Inflammatory macrophage treated with lipopolysaccharide for 4 hours (primary cell): ENCODE results near the gene FMOD.
A peak's percentile ranks its signal among the peaks of the same experiment; 100 is the strongest.

Source experiments
- DNase-seq: peaks from one replicate; pipeline ENCODE4 v3.0.0-alpha.2; 2020

FMOD gene

GRCh38 chr1:203351037-203351625, at the start of gene FMOD:
TSS of gene FMOD (minus strand) at chr1:203351122. CDS start at chr1:203348270, 2,852 bp downstream.
- no peak for DNase-seq

GRCh38 chr1:203396595-203397194, 45.8 kb upstream of the FMOD start:
- no peak for DNase-seq

GRCh38 chr1:203395751-203396150, 44.8 kb upstream of the FMOD start:
- no peak for DNase-seq

GRCh38 chr1:203390298-203390697, 39.4 kb upstream of the FMOD start:
- peak; percentile 31 for DNase-seq

DNA sequence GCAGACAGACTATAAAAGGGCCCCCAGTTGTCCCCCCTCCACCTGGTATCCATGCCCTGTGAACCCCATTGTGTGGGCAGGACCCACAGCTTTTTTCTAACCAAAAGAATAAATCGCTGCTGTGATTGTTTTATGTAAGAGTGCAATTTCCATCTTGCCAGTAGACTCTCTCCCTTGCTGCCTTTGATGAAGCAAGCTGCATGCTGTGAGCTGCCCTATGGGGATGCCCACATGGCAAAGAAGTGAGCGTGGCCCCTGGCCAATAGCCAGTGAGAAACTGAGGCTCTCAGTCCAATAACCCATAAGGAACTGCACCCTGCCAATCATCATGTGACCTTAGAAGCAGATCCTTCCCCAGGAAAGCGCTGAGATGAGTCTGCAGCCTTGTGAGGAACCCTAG, 37.8 kb upstream of the FMOD start:
- DNase-seq = no peak

DNA sequence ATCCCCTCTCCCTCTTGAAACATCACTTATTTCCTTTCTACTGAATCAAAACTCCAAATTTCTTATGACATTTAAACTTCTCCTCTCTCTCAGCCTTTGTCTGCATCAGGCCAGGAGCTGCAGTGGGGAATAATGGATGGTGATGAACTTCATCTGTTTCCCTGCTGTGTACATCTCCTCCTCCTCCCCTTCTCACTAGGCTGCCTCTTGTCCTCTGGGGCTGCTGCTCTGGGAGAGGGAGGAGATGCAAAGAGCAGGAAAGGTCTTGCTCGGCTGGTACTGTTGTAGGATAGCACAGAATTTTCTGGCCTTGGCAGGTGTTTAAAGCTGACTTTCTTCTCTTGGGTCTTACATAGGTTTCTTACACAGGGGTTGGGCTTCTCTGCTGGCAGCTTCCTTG, 31.1 kb upstream of the FMOD start:
- no peak for DNase-seq

DNA sequence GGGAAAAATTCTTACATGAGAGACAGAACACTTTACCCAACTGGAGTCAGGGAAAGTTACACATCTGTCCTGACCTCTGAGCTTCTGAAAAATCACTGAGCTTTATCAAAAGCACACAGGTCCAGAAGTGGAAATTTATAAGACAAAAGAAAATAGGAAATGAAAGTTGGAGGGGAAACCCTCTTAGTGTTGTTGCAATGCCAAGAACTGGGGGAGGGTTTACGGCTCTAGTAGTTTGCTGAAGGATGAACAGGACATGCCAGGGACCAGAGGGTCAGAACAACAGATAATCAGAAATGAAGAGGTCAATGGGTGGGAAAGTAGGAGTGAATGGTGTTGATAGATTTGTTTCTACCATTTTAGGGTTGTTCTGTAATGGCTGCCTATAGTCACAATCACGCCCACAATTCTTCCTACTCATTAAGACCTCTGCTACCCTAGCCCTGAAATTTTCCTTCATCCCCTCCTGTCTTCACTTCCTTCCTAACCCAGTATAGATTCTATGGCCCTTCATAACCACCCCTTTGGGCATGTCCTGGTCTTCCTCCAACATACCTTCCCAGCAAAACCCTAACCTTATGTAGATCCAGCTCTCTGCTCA, 30.3 kb upstream of the FMOD start:
- DNase-seq = peak; percentile 84

- no peak for DNase-seq
Measured at GRCh38 chr1:203380420-203381150, 29.7 kb upstream of the FMOD start.

- no peak for DNase-seq
Measured at GRCh38 chr1:203379825-203380224, 28.9 kb upstream of the FMOD start.

GRCh38 chr1:203378556-203379245, 27.8 kb upstream of the FMOD start:
- DNase-seq = no peak

DNA sequence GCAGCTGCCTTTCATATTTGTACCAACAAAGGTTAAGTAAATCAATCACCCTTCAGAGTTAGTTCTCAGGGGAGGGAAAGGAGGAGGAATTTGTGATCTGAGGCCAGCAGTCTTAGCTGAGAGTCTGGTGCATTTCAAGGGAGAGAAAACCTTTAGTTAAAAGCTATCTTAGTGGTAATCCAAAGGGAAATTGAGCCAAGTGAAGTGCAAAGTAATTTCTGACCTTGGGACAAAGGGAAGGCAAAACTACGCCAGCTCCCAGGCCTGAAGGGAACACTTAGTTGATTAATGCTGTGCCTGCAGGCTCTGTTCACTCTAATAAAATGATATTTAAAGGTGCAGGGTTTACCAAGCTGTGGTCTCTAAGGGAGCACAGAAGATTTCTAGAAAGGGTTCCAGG, 23.1 kb upstream of the FMOD start:
- DNase-seq = no peak

GRCh38 chr1:203373002-203373401, 22.1 kb upstream of the FMOD start:
- no peak for DNase-seq

GRCh38 chr1:203371288-203371687, 20.4 kb upstream of the FMOD start:
- DNase-seq = no peak

GRCh38 chr1:203369666-203370065, 18.7 kb upstream of the FMOD start:
- peak; percentile 63 for DNase-seq

- peak; percentile 94 for DNase-seq
Measured at GRCh38 chr1:203368624-203369451, 17.9 kb upstream of the FMOD start.

- DNase-seq = no peak
Measured at GRCh38 chr1:203367057-203367456, 16.1 kb upstream of the FMOD start.

DNA sequence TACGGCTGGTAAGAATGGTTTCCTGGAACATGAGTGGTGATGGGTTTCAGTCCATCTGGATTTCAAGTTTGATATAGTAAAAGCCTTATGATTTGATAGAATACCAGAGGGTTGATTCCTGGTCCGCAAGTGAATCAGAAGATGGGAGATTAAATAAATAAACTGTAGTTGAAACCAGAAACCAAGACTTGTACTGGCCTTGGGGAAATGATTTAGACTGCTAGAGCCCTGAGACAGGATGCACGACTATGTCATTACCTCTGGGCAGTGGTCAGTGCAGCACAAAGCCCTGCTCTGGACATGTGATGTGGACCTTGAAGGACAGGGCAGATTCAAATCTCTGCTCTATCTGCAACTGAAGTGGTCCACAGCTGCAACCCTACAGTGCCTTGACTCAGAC, 15.6 kb upstream of the FMOD start:
- DNase-seq = no peak

- DNase-seq = no peak
Measured at GRCh38 chr1:203364806-203365205, 13.9 kb upstream of the FMOD start.

DNA sequence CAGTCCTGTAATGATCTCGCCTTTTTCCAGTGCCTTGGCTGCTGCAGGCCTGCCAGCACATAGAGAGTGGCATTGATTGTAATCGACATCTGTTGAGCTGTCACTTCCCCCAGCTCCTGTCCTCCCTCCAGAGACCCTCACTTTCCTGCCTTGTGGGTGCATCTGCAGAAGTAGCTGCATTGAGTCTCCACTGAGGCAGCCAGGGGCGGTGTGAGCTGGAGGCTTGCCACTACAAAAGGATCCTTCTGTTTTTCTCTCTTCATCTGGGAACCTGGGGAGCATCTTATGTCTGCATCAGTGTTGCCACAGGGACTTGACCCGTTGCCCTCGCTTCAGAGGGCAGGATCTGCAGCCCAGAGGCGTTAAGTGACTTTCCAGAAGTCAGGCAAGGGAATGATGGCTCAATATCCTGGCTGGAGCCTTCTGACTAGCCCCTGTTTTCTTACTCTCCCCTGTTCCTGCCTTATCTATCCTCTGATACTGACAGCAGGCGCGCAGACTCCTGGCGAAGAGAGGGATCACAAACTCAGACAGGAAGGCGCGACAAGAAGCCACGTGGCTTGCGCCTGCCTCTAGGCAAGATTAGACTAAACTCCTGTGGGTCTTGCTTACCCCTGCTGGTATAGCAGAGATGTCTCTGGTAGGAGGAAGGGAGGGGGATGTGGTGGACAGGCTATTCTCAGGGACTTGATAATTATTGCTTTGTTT, 13.3 kb upstream of the FMOD start:
- no peak for DNase-seq

DNA sequence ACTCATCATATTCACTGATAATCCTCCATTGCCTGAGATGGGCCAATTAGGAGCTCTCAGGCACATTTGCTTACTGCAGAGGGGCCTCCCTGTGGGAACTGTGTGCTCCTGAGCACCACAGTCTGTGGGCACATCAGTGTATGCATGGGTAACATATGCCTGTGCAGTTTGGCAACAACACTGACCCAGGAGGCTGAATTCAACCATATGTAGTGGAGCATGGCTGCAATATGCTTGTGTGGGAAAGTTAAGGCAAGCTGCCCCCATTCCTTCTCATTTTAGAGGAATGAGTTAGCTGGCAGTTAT, 11.8 kb upstream of the FMOD start:
- DNase-seq = no peak

- DNase-seq = peak; percentile 41
Measured at GRCh38 chr1:203361945-203362719, 11.2 kb upstream of the FMOD start.
